Liver (tissue), 3 donors: ENCODE measurements around the gene CIC.

Experiments
- EGR1 ChIP-seq, 2 donors: IDR thresholded peaks; 2 replicates each; pipeline ENCODE4 v1.6.1; 2016 to 2018; ENCODE audit warnings: antibody characterized with exemption in 2 of 2, low read depth in 2 of 2
- FOXA1 ChIP-seq: IDR thresholded peaks from 2 replicates; pipeline ENCODE4 v1.6.1; 2016; ENCODE audit warnings: antibody characterized with exemption
- JUND ChIP-seq, 2 donors: IDR thresholded peaks; 2 replicates each; pipeline ENCODE4 v1.6.1; 2016; ENCODE audit warnings: antibody characterized with exemption in 2 of 2
- MAX ChIP-seq: IDR thresholded peaks from 2 replicates; pipeline ENCODE4 v1.6.1; 2016; ENCODE audit warnings: antibody characterized with exemption
- RAD21 ChIP-seq, 2 donors: IDR thresholded peaks; 2 replicates each; pipeline ENCODE4 v1.6.1; 2016; ENCODE audit warnings: antibody characterized with exemption in 2 of 2, mild to moderate bottlenecking in 2 of 2
- RXRA ChIP-seq, 2 donors: IDR thresholded peaks; 2 replicates each; pipeline ENCODE4 v1.6.1; 2017 to 2018; ENCODE audit warnings: antibody characterized with exemption in 2 of 2, mild to moderate bottlenecking in 1 of 2
- SP1 ChIP-seq: IDR thresholded peaks from 2 replicates; pipeline ENCODE4 v1.6.1; 2018; ENCODE audit warnings: antibody characterized with exemption, mild to moderate bottlenecking
- TAF1 ChIP-seq: conservative IDR thresholded peaks from 2 replicates; pipeline ENCODE4 v1.6.1; 2016; ENCODE audit warnings: antibody characterized with exemption, mild to moderate bottlenecking
- ZBTB33 ChIP-seq: IDR thresholded peaks from 2 replicates; pipeline ENCODE4 v1.6.1; 2016; ENCODE audit warnings: antibody characterized with exemption
- TF ChIP-seq, protein P1 (sequence below): fragments of 150-350 bp; IDR thresholded peaks from 2 replicates; pipeline ENCODE4 v1.5.1; 2017; ENCODE audit warnings: improper control_type of control experiment, low read depth, low read length; ENCODE audit not compliant: missing input control
- TF ChIP-seq, protein P2 (sequence below): IDR thresholded peaks from 2 replicates; pipeline ENCODE4 v1.6.1; 2016; ENCODE audit warnings: antibody characterized with exemption
- donor health status: healthy.
- donor health status: healthy.

GRCh38 chr19:42323852-42324654 is 55.0 kb downstream of the CIC start:
- TF ChIP-seq, protein P1, sequence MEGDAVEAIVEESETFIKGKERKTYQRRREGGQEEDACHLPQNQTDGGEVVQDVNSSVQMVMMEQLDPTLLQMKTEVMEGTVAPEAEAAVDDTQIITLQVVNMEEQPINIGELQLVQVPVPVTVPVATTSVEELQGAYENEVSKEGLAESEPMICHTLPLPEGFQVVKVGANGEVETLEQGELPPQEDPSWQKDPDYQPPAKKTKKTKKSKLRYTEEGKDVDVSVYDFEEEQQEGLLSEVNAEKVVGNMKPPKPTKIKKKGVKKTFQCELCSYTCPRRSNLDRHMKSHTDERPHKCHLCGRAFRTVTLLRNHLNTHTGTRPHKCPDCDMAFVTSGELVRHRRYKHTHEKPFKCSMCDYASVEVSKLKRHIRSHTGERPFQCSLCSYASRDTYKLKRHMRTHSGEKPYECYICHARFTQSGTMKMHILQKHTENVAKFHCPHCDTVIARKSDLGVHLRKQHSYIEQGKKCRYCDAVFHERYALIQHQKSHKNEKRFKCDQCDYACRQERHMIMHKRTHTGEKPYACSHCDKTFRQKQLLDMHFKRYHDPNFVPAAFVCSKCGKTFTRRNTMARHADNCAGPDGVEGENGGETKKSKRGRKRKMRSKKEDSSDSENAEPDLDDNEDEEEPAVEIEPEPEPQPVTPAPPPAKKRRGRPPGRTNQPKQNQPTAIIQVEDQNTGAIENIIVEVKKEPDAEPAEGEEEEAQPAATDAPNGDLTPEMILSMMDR = no peak
- TF ChIP-seq MAX = no peak
- TF ChIP-seq RAD21 (IDR thresholded peaks at IDR 0.05) = no peak
- TF ChIP-seq SP1 = no peak
- no peak for TF ChIP-seq JUND (IDR thresholded peaks at IDR 0.05)
- no peak for TF ChIP-seq EGR1 (IDR thresholded peaks at IDR 0.05; ENCODE audit: low read depth in 2 of 2)
- TF ChIP-seq TAF1 = no peak
- TF ChIP-seq, protein P2, sequence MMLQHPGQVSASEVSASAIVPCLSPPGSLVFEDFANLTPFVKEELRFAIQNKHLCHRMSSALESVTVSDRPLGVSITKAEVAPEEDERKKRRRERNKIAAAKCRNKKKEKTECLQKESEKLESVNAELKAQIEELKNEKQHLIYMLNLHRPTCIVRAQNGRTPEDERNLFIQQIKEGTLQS = no peak
- no peak for TF ChIP-seq RXRA (IDR thresholded peaks at IDR 0.05)
- no peak for TF ChIP-seq FOXA1
- no peak for TF ChIP-seq ZBTB33
